ENCODE data around the gene FCAR. TPM values are rescaled to one million over a fixed set of nuclear protein-coding genes. Genes with fewer than 3 reads are reported as not detected.

Gene FCAR
- polyA plus RNA-seq, 1 of the 3 experiments (the other 2 are of a cell fraction), result not detected

DNA sequence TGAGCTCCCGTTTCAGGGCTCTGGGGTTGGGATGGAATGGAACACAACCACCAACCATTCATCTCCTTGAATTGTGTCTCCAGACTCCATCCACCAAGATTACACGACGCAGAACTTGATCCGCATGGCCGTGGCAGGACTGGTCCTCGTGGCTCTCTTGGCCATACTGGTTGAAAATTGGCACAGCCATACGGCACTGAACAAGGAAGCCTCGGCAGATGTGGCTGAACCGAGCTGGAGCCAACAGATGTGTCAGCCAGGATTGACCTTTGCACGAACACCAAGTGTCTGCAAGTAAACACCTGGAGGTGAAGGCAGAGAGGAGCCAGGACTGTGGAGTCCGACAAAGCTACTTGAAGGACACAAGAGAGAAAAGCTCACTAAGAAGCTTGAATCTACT lies 15.5 kb downstream of the FCAR start:
- WGBS (ENCODE audit: low lambda C conversion rate), result 22% methylated on average over 11 of the region's 11 CpGs
- no peaks in the 10 kb centered on the region for H3K9me2 ChIP-seq
- H3K27ac ChIP-seq (ENCODE audit: low read depth in 2 of 2, low read length in 1 of 2), result no peak overlapping the region
- POLR2A ChIA-PET, result no interaction called here
- DNase-seq, result no peak
- H3F3A ChIP-seq (replicated peaks; ENCODE audit: insufficient read depth), result no peaks in the 10 kb centered on the region
- H3K27me3 ChIP-seq (ENCODE audit: insufficient read depth), result peaks cover 50% of the 10 kb centered on the region
- CTCF ChIA-PET, result interaction anchor here (1.1 kb wide), 1 partner anchor 8 kb away, joined by 3 read pairs; no protein-coding TSS in a partner anchor
- H3K9ac ChIP-seq, result no peak overlapping the region
- TF ChIP-seq, protein P1, sequence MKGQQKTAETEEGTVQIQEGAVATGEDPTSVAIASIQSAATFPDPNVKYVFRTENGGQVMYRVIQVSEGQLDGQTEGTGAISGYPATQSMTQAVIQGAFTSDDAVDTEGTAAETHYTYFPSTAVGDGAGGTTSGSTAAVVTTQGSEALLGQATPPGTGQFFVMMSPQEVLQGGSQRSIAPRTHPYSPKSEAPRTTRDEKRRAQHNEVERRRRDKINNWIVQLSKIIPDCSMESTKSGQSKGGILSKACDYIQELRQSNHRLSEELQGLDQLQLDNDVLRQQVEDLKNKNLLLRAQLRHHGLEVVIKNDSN (IDR thresholded peaks at IDR 0.05; ENCODE audit: borderline replicate concordance, low read depth), result no peak
- TF ChIP-seq, protein P2, sequence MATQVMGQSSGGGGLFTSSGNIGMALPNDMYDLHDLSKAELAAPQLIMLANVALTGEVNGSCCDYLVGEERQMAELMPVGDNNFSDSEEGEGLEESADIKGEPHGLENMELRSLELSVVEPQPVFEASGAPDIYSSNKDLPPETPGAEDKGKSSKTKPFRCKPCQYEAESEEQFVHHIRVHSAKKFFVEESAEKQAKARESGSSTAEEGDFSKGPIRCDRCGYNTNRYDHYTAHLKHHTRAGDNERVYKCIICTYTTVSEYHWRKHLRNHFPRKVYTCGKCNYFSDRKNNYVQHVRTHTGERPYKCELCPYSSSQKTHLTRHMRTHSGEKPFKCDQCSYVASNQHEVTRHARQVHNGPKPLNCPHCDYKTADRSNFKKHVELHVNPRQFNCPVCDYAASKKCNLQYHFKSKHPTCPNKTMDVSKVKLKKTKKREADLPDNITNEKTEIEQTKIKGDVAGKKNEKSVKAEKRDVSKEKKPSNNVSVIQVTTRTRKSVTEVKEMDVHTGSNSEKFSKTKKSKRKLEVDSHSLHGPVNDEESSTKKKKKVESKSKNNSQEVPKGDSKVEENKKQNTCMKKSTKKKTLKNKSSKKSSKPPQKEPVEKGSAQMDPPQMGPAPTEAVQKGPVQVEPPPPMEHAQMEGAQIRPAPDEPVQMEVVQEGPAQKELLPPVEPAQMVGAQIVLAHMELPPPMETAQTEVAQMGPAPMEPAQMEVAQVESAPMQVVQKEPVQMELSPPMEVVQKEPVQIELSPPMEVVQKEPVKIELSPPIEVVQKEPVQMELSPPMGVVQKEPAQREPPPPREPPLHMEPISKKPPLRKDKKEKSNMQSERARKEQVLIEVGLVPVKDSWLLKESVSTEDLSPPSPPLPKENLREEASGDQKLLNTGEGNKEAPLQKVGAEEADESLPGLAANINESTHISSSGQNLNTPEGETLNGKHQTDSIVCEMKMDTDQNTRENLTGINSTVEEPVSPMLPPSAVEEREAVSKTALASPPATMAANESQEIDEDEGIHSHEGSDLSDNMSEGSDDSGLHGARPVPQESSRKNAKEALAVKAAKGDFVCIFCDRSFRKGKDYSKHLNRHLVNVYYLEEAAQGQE (IDR thresholded peaks at IDR 0.05; ENCODE audit: low read depth, low read length), result no peak
- TF ChIP-seq RCOR1 (IDR thresholded peaks at IDR 0.05; ENCODE audit: low read length) (no peak), EZH2phosphoT487 (IDR thresholded peaks at IDR 0.05; ENCODE audit: borderline replicate concordance, low read depth) (no peak), TCF12 (IDR thresholded peaks at IDR 0.05) (no peak), CHD2 (IDR thresholded peaks at IDR 0.05; ENCODE audit: low read length, partially characterized antibody) (no peak), NRF1 (IDR thresholded peaks at IDR 0.05; ENCODE audit: low read depth, low read length) (no peak), TEAD4 (IDR thresholded peaks at IDR 0.05; ENCODE audit: borderline replicate concordance, insufficient read depth) (no peak), SIN3A (IDR thresholded peaks at IDR 0.05; ENCODE audit: borderline replicate concordance, low read depth, low read length) (no peak), YY1 (IDR thresholded peaks at IDR 0.05; ENCODE audit: low read depth) (no peak)
- TF ChIP-seq, protein P3, sequence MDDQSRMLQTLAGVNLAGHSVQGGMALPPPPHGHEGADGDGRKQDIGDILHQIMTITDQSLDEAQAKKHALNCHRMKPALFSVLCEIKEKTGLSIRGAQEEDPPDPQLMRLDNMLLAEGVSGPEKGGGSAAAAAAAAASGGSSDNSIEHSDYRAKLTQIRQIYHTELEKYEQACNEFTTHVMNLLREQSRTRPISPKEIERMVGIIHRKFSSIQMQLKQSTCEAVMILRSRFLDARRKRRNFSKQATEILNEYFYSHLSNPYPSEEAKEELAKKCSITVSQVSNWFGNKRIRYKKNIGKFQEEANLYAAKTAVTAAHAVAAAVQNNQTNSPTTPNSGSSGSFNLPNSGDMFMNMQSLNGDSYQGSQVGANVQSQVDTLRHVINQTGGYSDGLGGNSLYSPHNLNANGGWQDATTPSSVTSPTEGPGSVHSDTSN (IDR thresholded peaks at IDR 0.05), result no peak
- TF ChIP-seq, protein P4, sequence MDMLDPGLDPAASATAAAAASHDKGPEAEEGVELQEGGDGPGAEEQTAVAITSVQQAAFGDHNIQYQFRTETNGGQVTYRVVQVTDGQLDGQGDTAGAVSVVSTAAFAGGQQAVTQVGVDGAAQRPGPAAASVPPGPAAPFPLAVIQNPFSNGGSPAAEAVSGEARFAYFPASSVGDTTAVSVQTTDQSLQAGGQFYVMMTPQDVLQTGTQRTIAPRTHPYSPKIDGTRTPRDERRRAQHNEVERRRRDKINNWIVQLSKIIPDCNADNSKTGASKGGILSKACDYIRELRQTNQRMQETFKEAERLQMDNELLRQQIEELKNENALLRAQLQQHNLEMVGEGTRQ (IDR thresholded peaks at IDR 0.05; ENCODE audit: borderline replicate concordance, low read depth, low read length), result no peak
- H2AFZ ChIP-seq (ENCODE audit: low read depth), result no peak overlapping the region
- H3K9me3 ChIP-seq, result no peaks in the 10 kb centered on the region
- H4K20me1 ChIP-seq (ENCODE audit: insufficient read depth), result no peaks in the 10 kb centered on the region
- H3K4me2 ChIP-seq, result no peak overlapping the region
- H3K4me3 ChIP-seq (ENCODE audit: low read depth in 2 of 2, low read length in 1 of 2), result no peak overlapping the region
- no peaks in the 10 kb centered on the region for H3K4me1 ChIP-seq (ENCODE audit: control insufficient read depth in 1 of 2, insufficient read depth in 2 of 2, low read depth in 1 of 2, low read length in 1 of 2)
- no peaks in the 10 kb centered on the region for H3K36me3 ChIP-seq (replicated peaks in 1 of 2; ENCODE audit: control insufficient read depth in 1 of 2, insufficient read depth in 2 of 2, low read length in 1 of 2)
- H3K79me2 ChIP-seq (ENCODE audit: insufficient read depth), result no peaks in the 10 kb centered on the region
